Natural killer cell (primary cell): ENCODE measurements around the gene SNN. TPM values are rescaled to one million over a fixed set of nuclear protein-coding genes. Genes with fewer than 3 reads are reported as not detected.
A peak's percentile ranks its signal among the peaks of the same experiment; 100 is the strongest.

Experiments
- ATAC-seq, 3 donors: fragments of 150-1000 bp in 2 of 3; fragments of 200-7000 bp in 1 of 3; cut with Tn5 transposase; 1 replicate in 1 of 3; 2 replicates in 2 of 3; pipeline ENCODE4 v1.10.0; 2021; ENCODE audit warnings: mild to moderate bottlenecking in 2 of 3, moderate library complexity in 2 of 3
- DNase-seq, 2 donors: peaks; one replicate each; pipeline versions ENCODE4 v3.0.0 to v3.0.0-alpha.2; 2013 to 2021; ENCODE audit warnings: mixed read lengths in 1 of 2
- H3K27ac ChIP-seq: one replicate; pipeline ENCODE4 v1.5.1; 2013; ENCODE audit warnings: mild to moderate bottlenecking, low read length
- H3K27me3 ChIP-seq: one replicate; pipeline ENCODE4 v1.6.1; 2013; ENCODE audit warnings: low read length; ENCODE audit not compliant: control insufficient read depth, insufficient read depth
- H3K36me3 ChIP-seq: one replicate; pipeline ENCODE4 v1.6.1; 2013; ENCODE audit warnings: low read length; ENCODE audit not compliant: control insufficient read depth, insufficient read depth
- H3K4me1 ChIP-seq: one replicate; pipeline ENCODE4 v1.6.1; 2013; ENCODE audit warnings: low read length; ENCODE audit not compliant: control insufficient read depth, insufficient read depth
- H3K4me3 ChIP-seq: one replicate; pipeline ENCODE4 v1.5.1; 2013; ENCODE audit warnings: low read length
- H3K9me3 ChIP-seq: one replicate; pipeline ENCODE4 v1.6.1; 2013; ENCODE audit warnings: low read length; ENCODE audit not compliant: control insufficient read depth, insufficient read depth
- H3K27ac Mint-ChIP-seq, 2 donors: one replicate each; pipeline ENCODE4 v1.8.0; 2022; ENCODE audit warnings: mild to moderate bottlenecking in 2 of 2, mixed read lengths in 2 of 2, moderate library complexity in 1 of 2
- H3K27me3 Mint-ChIP-seq, 2 donors: one replicate each; pipeline ENCODE4 v1.8.0; 2022; ENCODE audit warnings: low read depth in 2 of 2, mixed read lengths in 2 of 2
- H3K36me3 Mint-ChIP-seq: one replicate; pipeline ENCODE4 v1.8.0; 2022; ENCODE audit warnings: mixed read lengths
- H3K4me1 Mint-ChIP-seq, 2 donors: one replicate each; pipeline ENCODE4 v1.8.0; 2022; ENCODE audit warnings: mixed read lengths in 2 of 2
- H3K4me3 Mint-ChIP-seq: one replicate; pipeline ENCODE4 v1.8.0; 2022; ENCODE audit warnings: mild to moderate bottlenecking, moderate library complexity, mixed read lengths
- H3K9me3 Mint-ChIP-seq, 2 donors: one replicate each; pipeline ENCODE4 v1.8.0; 2022; ENCODE audit warnings: mixed read lengths in 2 of 2
- WGBS: methylation state at CpG from one replicate; pipeline ENCODE4 v1.1.7; 2013; ENCODE audit warnings: missing lambda C conversion rate; ENCODE audit not compliant: insufficient coverage; 5-methylcytosine and 5-hydroxymethylcytosine counted together
- intact Hi-C: fragments of 100-400 bp; cut with micrococcal nuclease; formaldehyde crosslinking; loops from one replicate; pipeline ENCODE4 v1.14.2; 2022
- total RNA-seq, 4 donors: library from RNA; stranded (reverse); fragments of 120-200 nt in 1 of 4; gene quantifications; one replicate each; pipeline versions ENCODE4 v1.2.3 to v1.2.4, GENCODE V29; 2013 to 2022
- TF ChIP-seq, protein P1 (sequence below): fragments of 200-600 bp; IDR thresholded peaks from one replicate; pipeline ENCODE4 v1.8.0; 2022; ENCODE audit warnings: antibody characterized with exemption

Gene SNN
- total RNA-seq, 3 donors from 2014 or later (not counting 1 experiment from before 2014, with no cell fraction given), result 5.3 to 20.0 (median 12.5) TPM

DNA sequence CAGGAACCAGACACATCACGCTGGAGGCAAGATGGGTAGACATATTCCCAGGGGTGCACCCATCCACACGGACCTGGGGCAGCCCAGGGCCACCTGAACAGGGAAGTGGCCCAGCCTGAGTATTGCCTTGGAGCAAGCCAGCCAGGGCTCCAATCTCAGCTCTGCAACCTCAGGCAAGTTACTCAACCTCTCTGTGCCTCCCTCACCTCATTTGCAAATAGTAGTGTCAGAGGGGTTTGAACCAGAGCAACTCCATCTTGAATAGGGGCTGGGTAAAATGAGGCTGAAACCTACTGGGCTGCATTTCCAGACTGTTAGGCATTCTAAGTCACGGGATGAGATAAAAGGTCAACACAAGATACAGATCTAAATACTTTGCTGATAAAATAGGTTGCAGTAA, 35.1 kb upstream of the SNN start:
- no peaks in the 10 kb centered on the region for H3K27me3 ChIP-seq
- H3K4me3 Mint-ChIP-seq, result no peak overlapping the region
- peaks cover 16% of the 10 kb centered on the region for H3K4me1 ChIP-seq
- no peak overlapping the region for H3K27ac ChIP-seq
- H3K36me3 Mint-ChIP-seq, result no peaks in the 10 kb centered on the region
- intact Hi-C loops, result no loop called here
- no peak overlapping the region for H3K27ac Mint-ChIP-seq
- no peak overlapping the region for H3K4me3 ChIP-seq
- H3K9me3 ChIP-seq, result no peaks in the 10 kb centered on the region
- TF ChIP-seq, protein P1, sequence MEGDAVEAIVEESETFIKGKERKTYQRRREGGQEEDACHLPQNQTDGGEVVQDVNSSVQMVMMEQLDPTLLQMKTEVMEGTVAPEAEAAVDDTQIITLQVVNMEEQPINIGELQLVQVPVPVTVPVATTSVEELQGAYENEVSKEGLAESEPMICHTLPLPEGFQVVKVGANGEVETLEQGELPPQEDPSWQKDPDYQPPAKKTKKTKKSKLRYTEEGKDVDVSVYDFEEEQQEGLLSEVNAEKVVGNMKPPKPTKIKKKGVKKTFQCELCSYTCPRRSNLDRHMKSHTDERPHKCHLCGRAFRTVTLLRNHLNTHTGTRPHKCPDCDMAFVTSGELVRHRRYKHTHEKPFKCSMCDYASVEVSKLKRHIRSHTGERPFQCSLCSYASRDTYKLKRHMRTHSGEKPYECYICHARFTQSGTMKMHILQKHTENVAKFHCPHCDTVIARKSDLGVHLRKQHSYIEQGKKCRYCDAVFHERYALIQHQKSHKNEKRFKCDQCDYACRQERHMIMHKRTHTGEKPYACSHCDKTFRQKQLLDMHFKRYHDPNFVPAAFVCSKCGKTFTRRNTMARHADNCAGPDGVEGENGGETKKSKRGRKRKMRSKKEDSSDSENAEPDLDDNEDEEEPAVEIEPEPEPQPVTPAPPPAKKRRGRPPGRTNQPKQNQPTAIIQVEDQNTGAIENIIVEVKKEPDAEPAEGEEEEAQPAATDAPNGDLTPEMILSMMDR, result no peak
- peaks cover 13 to 24% of the 10 kb centered on the region in 2 donors for H3K4me1 Mint-ChIP-seq
- WGBS, result 87% methylated on average over 3 of the region's 3 CpGs
- H3K9me3 Mint-ChIP-seq, result no peaks in the 10 kb centered on the region
- ATAC-seq (no peak), DNase-seq (no peak)
- no peaks in the 10 kb centered on the region for H3K36me3 ChIP-seq
- H3K27me3 Mint-ChIP-seq, result peaks cover 0 to 7% of the 10 kb centered on the region in 2 donors

DNA sequence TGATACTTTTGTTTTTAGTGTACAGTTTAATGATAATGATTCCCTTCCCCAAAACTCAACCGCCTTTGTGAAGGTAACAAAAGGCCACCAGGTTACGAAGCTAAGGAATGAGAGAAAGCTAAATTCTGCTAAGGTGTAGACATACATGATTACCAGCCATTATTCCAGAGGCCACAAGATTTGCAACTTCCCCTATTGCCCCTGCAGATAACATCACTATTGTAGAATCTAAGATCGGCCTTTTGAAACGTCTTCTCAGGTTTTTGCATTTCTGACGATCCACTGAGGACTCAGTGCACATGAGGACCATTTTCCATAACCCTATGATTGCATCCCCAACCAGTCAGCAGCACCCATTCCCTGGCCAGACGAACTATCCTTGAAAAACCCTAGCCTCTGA, 33.9 kb upstream of the SNN start:
- H3K4me3 Mint-ChIP-seq, result no peak overlapping the region
- WGBS, result 54% methylated on average over 5 of the region's 6 CpGs
- H3K36me3 Mint-ChIP-seq, result no peaks in the 10 kb centered on the region
- no peak overlapping the region for H3K4me3 ChIP-seq
- intact Hi-C loops, result no loop called here
- H3K9me3 Mint-ChIP-seq, result no peaks in the 10 kb centered on the region
- H3K9me3 ChIP-seq, result no peaks in the 10 kb centered on the region
- H3K27me3 Mint-ChIP-seq, result peaks cover 0 to 7% of the 10 kb centered on the region in 2 donors
- H3K36me3 ChIP-seq, result no peaks in the 10 kb centered on the region
- H3K27ac Mint-ChIP-seq, result no peak overlapping the region
- H3K27ac ChIP-seq, result no peak overlapping the region
- peaks cover 11% of the 10 kb centered on the region for H3K4me1 ChIP-seq
- TF ChIP-seq, protein P1, result no peak
- H3K4me1 Mint-ChIP-seq, result peaks cover 13 to 19% of the 10 kb centered on the region in 2 donors
- DNase-seq (no peak), ATAC-seq (peak in 1 of 3 donors; percentile 46)
- H3K27me3 ChIP-seq, result no peaks in the 10 kb centered on the region

DNA sequence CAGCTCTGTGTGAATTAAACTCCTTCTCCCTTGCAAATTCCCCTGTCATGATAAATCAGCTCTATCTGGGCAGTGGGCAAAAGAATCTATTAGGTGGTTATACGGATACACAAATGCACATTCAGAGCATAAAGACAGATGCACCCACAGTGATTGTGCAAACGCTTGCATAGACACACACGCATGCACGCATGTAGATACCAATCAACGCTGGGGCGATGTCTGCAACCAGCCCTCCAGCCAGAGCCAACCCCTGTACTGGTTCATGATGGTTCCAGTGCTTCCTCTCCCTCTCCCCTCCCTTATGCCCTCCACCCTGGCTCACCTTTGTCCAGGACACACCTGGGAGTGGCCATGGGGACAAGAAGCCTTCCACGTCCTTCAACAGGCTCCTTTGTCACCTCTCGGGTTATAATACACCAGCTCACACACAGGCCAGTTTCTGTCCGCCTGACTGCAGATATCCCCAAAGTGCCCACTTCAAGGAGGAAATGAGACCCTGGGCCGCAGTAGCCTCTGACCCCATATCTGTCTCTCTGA, 33.1 kb upstream of the SNN start:
- H3K27me3 ChIP-seq, result no peaks in the 10 kb centered on the region
- H3K4me3 ChIP-seq, result no peak overlapping the region
- Mint-ChIP-seq H3K4me3 (no peak overlapping the region), H3K27ac (no peak overlapping the region), H3K36me3 (no peaks in the 10 kb centered on the region), H3K4me1 (peaks cover 15 to 22% of the 10 kb centered on the region in 2 donors), H3K9me3 (no peaks in the 10 kb centered on the region), H3K27me3 (peaks cover 0 to 7% of the 10 kb centered on the region in 2 donors)
- H3K9me3 ChIP-seq, result no peaks in the 10 kb centered on the region
- ATAC-seq (peak in 1 of 3 donors; percentile 61), DNase-seq (no peak)
- H3K36me3 ChIP-seq, result no peaks in the 10 kb centered on the region
- intact Hi-C loops, result no loop called here
- TF ChIP-seq, protein P1, result no peak
- WGBS, result 95% methylated on average over 10 of the region's 10 CpGs
- H3K27ac ChIP-seq, result no peak overlapping the region
- peaks cover 10% of the 10 kb centered on the region for H3K4me1 ChIP-seq

DNA sequence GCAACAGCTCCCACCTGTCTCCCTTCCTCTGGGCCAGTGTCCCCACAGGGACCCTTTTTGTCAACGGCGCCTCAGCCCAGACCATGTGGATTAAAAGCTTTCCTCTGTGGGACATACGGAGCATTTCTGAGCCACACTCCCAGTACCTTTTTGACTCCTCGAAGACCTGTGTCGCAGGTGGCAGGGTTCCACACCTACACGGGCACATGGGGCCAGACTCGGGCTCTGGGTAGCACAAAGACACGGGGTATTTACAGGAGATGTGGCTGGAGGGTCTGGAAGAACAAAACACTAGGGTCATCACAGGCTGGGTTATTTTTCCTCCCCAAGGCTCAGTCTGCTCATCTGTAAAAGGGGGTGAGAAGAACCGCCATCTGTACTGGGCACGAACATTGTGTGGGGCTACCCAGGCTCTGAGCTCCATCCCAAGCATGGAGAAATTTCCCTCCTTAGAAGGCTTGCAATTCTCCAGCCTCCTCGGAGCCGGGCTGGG, 32.5 kb upstream of the SNN start:
- intact Hi-C loops, result no loop called here
- H3K27ac Mint-ChIP-seq, result no peak overlapping the region

More for the DNA sequence above, 32.5 kb upstream of the SNN start:
- Histone ChIP-seq H3K27me3 (no peaks in the 10 kb centered on the region), H3K27ac (no peak overlapping the region), H3K36me3 (no peaks in the 10 kb centered on the region), H3K4me3 (no peak overlapping the region), H3K9me3 (no peaks in the 10 kb centered on the region), H3K4me1 (peaks cover 12% of the 10 kb centered on the region)
- TF ChIP-seq, protein P1, result no peak
- H3K36me3 Mint-ChIP-seq, result no peaks in the 10 kb centered on the region
- DNase-seq, result no peak
- no peak overlapping the region for H3K4me3 Mint-ChIP-seq
- peaks cover 0 to 7% of the 10 kb centered on the region in 2 donors for H3K27me3 Mint-ChIP-seq
- H3K4me1 Mint-ChIP-seq, result peaks cover 20 to 27% of the 10 kb centered on the region in 2 donors
- 89% methylated on average over 12 of the region's 12 CpGs for WGBS
- no peaks in the 10 kb centered on the region for H3K9me3 Mint-ChIP-seq
- no peak for ATAC-seq
